GM18951 (cell line): ENCODE measurements around the gene ZNF710.

Experiments
- POLR2A ChIP-seq: IDR thresholded peaks from 4 replicates; pipeline ENCODE4 v1.6.1; 2011; ENCODE audit warnings: mild to moderate bottlenecking; ENCODE audit not compliant: insufficient read length, insufficient read depth; ENCODE audit errors: extremely low read depth
- in situ Hi-C: fragments of 300-500 bp; cut with MboI; formaldehyde crosslinking; loops from one replicate; pipeline ENCODE4 v1.12.0; 2022; ENCODE audit warnings: low sequenced_read_pairs, mixed read lengths, inconsistent platforms; ENCODE audit not compliant: unreplicated experiment

ZNF710 gene

GRCh38 chr15:90043530-90044010 lies 42.4 kb downstream of the ZNF710 start:
- in situ Hi-C loops = no loop called here
- TF ChIP-seq POLR2A = no peak

GRCh38 chr15:90044191-90044590 lies 43.1 kb downstream of the ZNF710 start:
- in situ Hi-C loops = no loop called here
- TF ChIP-seq POLR2A = no peak

GRCh38 chr15:90044916-90045371 lies 43.8 kb downstream of the ZNF710 start:
- no peak for TF ChIP-seq POLR2A
- in situ Hi-C loops = no loop called here

GRCh38 chr15:90046289-90046688 lies 45.2 kb downstream of the ZNF710 start:
- in situ Hi-C loops = no loop called here
- TF ChIP-seq POLR2A = no peak

- TF ChIP-seq POLR2A = no peak
- in situ Hi-C loops = no loop called here
Measured at GRCh38 chr15:90046911-90047392, 45.8 kb downstream of the ZNF710 start.

GRCh38 chr15:90047956-90048575 lies 46.9 kb downstream of the ZNF710 start:
- TF ChIP-seq POLR2A = no peak

GRCh38 chr15:90049030-90049429 lies 47.9 kb downstream of the ZNF710 start:
- in situ Hi-C loops = no loop called here
- no peak for TF ChIP-seq POLR2A

More at GRCh38 chr15:90047956-90048575, 46.9 kb downstream of the ZNF710 start:
- in situ Hi-C loops = no loop called here

GRCh38 chr15:90049666-90050604 lies 48.8 kb downstream of the ZNF710 start:
- in situ Hi-C loops = no loop called here
- TF ChIP-seq POLR2A = no peak

- in situ Hi-C loops = no loop called here
- no peak for TF ChIP-seq POLR2A
Measured at GRCh38 chr15:90051874-90052273, 50.8 kb downstream of the ZNF710 start.

- no peak for TF ChIP-seq POLR2A
- in situ Hi-C loops = no loop called here
Measured at GRCh38 chr15:90053685-90054466, 52.8 kb downstream of the ZNF710 start.

- no peak for TF ChIP-seq POLR2A
- in situ Hi-C loops = no loop called here
Measured at GRCh38 chr15:90054618-90055097, 53.5 kb downstream of the ZNF710 start.

GRCh38 chr15:90055182-90055581 lies 54.1 kb downstream of the ZNF710 start:
- in situ Hi-C loops = no loop called here
- no peak for TF ChIP-seq POLR2A

GRCh38 chr15:90056529-90056928 lies 55.4 kb downstream of the ZNF710 start:
- TF ChIP-seq POLR2A = no peak
- in situ Hi-C loops = no loop called here
